GM19351 (cell line): Measurements from ENCODE around the gene CERT1.
A peak's percentile ranks its signal among the peaks of the same experiment; 100 is the strongest.

Experiments
- ATAC-seq: cut with Tn5 transposase; IDR thresholded peaks from one replicate; pipeline ENCODE4 v1.9.1; 2021; ENCODE audit warnings: mild to moderate bottlenecking, moderate library complexity; ENCODE audit not compliant: unreplicated experiment

CERT1 gene

GRCh38 chr5:75481024-75481423, 30.4 kb downstream of the CERT1 start:
- ATAC-seq, result no peak

- no peak for ATAC-seq
Observed at GRCh38 chr5:75475364-75475763, 36.1 kb downstream of the CERT1 start.

DNA sequence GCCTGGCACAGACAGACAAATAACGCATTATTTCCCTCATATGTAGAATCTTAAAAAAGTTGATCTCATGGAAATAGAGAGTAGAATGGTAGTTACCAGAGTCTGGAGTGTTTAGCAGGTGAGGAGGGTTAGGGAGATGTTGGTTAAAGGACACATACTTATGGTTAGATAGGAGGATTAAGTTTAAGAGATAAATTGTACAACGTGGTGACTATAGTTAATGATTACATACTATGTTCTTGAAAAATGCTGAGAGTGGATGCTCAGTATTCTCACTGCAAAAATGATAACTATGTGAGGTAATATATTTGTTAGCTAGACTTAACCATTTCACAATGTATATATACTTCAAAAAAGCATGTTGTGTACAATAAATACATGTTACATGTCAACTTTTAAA, 38.0 kb downstream of the CERT1 start:
- ATAC-seq, result no peak

DNA sequence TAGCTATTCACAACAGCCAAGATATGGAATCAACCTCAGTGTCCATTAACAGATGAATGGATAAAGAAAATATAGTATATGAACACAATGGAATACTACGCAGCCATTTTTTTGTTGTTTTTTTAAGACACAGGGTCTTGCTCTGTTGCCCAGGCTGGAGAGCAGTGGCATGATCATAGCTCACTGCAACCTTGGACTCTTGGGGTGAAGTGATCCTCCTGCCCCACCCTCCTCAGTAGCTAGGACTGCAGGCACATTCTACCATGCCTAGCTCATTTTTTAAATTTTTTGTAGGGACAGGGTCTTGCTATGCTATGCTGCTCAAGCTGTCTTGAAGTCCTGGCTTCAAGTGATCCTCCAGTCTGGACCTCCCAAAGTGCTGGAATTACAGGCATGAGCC, 38.5 kb downstream of the CERT1 start:
- ATAC-seq, result no peak

- ATAC-seq, result no peak
Observed at GRCh38 chr5:75471193-75471592, 40.2 kb downstream of the CERT1 start.

DNA sequence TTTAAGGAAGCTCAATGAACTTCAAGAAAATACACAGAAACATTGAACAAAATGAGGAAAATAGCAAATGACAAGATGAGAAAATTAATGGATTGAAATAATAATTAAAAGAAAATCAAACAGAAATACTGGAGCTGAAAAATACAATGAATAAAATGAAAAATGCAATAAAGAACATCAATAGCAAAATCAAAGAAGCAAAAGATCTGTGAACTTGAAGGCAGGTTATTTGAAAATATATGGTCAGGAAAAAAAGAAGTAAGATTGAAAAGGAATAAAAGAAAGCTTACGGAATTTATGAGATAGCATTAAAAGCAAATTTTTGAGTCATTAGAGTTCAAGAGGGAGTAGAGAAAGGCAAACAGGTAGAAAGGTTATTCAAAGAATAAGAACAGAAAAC, 42.4 kb downstream of the CERT1 start:
- ATAC-seq, result no peak

DNA sequence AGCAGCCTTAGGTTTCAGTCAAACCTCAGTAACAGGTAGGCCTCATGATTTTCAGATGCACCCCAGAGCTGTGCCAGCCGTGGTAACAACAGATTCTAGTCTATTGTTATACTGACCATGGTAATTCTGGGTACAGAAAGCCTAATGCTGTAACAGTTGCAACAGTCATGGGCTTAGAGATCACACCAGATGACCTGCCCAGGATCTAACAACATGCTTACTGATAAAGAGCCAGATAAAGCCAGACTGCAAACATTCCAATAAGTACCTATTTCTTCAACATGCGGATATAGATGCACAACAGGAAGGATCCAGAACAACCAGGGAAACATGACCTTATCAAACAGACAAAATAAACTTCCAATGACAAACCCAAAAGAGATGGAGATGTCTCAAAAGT, 42.8 kb downstream of the CERT1 start:
- ATAC-seq, result no peak

- ATAC-seq, result no peak
Observed at GRCh38 chr5:75466006-75466716, 45.3 kb downstream of the CERT1 start.

DNA sequence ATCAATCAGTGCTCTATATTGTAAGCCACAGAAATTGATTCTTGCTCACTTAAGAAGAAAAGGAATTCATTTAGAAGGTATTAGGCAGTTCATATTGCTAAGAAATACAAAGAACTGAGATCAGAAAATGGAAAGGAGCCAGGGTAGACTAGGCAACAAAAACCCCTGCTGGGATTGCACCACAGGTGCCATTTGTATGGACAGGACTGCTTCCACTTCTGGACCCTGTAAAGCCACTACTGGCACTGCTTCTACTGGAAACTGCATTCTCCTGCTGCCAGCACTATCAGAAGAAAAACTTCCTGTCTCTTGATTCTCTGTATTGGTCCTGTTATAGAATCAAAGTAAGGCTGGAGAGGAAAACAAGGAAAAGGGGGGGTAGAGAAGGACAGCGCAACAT, 45.9 kb downstream of the CERT1 start:
- ATAC-seq, result no peak

GRCh38 chr5:75463726-75464125, 47.7 kb downstream of the CERT1 start:
- no peak for ATAC-seq

DNA sequence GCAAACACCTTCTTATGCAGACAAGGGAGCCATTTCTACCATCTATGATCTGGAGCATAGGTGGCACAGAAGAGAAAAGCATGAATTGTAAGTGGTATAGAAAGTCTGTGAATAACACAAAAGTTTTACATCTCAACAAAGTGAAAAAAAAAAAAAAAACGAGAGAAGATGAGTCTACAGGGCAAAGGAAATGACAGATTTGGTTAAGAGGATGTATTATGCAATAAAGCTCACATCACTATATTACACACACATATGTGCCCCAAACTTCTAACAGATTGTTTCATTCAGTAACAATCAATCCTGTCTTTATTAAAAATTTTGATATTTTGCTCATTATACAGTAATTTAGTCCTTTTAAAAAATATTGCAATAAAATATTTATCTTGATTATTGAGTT, 49.8 kb downstream of the CERT1 start:
- no peak for ATAC-seq

DNA sequence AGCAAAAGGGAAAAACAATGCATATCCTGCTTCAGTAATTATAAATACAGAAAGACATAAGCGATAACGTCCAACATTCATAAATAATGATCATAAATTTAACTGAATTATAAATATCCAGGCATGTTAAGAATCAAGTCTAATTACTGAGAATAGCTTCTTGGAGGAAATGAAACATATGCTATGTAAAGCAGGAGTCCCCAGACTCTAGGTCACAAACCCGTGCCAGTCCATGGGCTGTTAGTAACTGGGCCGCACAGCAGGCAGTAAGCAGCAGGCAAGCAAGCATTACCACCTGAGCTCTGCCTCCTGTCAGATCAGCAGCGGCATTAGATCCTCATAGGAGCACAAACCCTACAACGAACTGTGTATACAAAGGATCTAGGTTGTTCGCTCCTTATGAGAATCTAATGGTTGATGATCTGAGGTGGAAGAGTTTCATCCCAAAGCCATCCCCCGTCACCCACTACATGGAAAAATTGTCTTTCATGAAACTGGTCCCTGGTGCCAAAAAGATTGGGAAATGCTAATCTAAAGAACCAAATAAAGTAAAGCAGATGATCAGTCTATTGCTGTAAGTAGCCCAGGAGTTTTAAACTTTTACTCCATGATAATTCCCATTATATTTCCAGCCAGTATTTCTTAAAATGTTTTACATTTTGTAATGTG, 50.4 kb downstream of the CERT1 start:
- ATAC-seq, result peak; percentile 73

GRCh38 chr5:75460532-75460931, 50.9 kb downstream of the CERT1 start:
- ATAC-seq, result no peak

- ATAC-seq, result no peak
Observed at GRCh38 chr5:75457691-75458090, 53.7 kb downstream of the CERT1 start.

- no peak for ATAC-seq
Observed at GRCh38 chr5:75457161-75457560, 54.3 kb downstream of the CERT1 start.

GRCh38 chr5:75450069-75450468, 61.4 kb downstream of the CERT1 start:
- no peak for ATAC-seq

DNA sequence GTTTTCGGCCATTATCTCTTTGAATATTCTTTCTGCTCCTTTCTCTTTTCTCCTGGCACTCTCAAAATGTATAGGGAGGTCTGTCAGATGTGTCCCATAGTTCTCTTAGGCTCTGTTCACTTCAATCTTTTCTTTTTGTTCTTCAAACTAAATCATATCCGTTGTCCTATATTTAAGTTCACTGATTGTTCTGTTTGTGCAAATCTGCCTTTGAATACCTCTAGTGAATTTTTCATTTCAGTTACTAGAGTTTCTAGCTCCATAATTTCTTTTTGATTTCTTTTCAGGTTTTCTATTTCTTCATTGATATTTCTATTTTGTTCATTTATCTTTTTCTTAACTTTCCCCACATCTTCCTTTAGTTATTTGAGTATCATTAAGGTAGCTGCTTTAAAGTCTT, 65.4 kb downstream of the CERT1 start:
- ATAC-seq, result no peak

- ATAC-seq, result no peak
Observed at GRCh38 chr5:75441560-75441959, 69.9 kb downstream of the CERT1 start.

GRCh38 chr5:75439276-75439675, 72.2 kb downstream of the CERT1 start:
- ATAC-seq, result no peak

DNA sequence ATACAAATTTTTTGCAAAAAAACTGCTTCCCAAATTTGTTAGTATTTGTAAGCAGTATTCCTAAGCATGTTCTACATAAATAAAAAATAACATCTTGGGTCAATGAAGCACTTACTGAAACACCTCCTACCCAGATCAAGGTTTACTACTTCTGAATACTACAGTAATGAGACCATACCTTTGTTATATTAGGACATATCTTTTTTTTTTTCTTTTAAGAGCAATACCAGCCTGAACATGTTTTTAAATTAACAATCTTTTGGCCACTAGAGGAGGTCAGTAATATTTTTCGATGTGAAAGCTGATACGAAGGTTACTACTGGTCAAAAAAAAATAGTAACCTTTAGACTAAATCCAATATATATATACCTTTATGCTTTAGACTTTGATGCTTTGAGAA, 72.7 kb downstream of the CERT1 start:
- ATAC-seq, result no peak

DNA sequence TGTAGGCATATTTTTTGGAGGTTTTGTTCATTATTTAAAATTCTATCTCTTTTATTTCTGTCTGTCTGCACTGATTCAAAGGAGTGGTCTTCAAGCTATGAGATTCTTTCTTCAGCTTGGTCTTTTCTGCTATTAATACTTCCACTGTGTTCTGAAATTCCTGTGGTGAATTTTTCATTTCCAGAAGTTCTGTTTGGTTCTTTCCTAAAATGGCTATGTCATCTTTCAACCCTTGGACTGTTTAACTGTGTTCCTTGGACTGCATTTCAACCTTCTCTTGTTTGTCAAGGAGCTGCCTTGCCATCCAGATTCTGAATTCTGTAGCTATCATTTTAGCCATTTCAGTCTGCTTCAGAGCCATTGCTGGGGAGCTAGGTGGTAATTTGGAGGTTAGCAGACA, 76.3 kb downstream of the CERT1 start:
- ATAC-seq, result no peak

GRCh38 chr5:75433814-75434506, 77.5 kb downstream of the CERT1 start:
- ATAC-seq, result no peak
